ENCODE data around the gene ELP5. TPM values are rescaled to one million over a fixed set of nuclear protein-coding genes. Genes with fewer than 3 reads are reported as not detected.
A peak's percentile ranks its signal among the peaks of the same experiment; 100 is the strongest.

ELP5 gene
- total and polyA plus RNA-seq, 2 of the 4 experiments (the other 2 are of a cell fraction): 39.3 to 46.6 TPM

- WGBS, 2 experiments (ENCODE audit: extremely low coverage in 2 of 2, insufficient read length in 1 of 2): 93% methylated on average over 3 of the region's 5 CpGs; no CpG with 5 or more reads in 1 of the 2 experiments
- in situ Hi-C loops (cut with MboI; ENCODE audit: low sequenced_read_pairs): loop anchor here (25.0 kb wide), 1 partner anchor 930 kb away; the partner anchor contains the start of genes PER1 and VAMP2
- no peak overlapping the region for H4K91ac ChIP-seq (ENCODE audit: insufficient read depth, low read depth, low read length)
- H3K4me1 ChIP-seq (ENCODE audit: control insufficient read depth, insufficient read depth, low read length): peaks cover 5% of the 10 kb centered on the region
- H3K14ac ChIP-seq (replicated peaks; ENCODE audit: low read depth, low read length): 0 out of 2 replicates have a peak overlapping the region, but pooled peaks have one; percentile 17
- dilution Hi-C loops (cut with HindIII; ENCODE audit: low sequenced_read_pairs, unreplicated experiment): no loop called here
- no peak overlapping the region; a peak in 1 of 4 replicates for H4K8ac ChIP-seq (ENCODE audit: low read depth in 2 of 2, low read length in 2 of 2)
- H3K4ac ChIP-seq (ENCODE audit: low read depth, low read length): no peak overlapping the region
- TF ChIP-seq CEBPB (IDR thresholded peaks at IDR 0.05; ENCODE audit: low read depth, low read length) (no peak), RCOR1 (IDR thresholded peaks at IDR 0.05; ENCODE audit: insufficient replicate concordance, low read length) (no peak), BHLHE40 (IDR thresholded peaks at IDR 0.05; ENCODE audit: low read depth, low read length) (no peak), MXI1 (IDR thresholded peaks at IDR 0.05; ENCODE audit: borderline replicate concordance, low read depth, low read length) (no peak), RFX5 (IDR thresholded peaks at IDR 0.05; ENCODE audit: low read depth, low read length) (no peak), ELK1 (IDR thresholded peaks at IDR 0.05; ENCODE audit: borderline replicate concordance, low read depth, low read length) (no peak), CHD1 (IDR thresholded peaks at IDR 0.05; ENCODE audit: low read depth, low read length) (no peak), SMC3 (IDR thresholded peaks at IDR 0.05; ENCODE audit: low read depth, low read length) (no peak), FOS (IDR thresholded peaks at IDR 0.05; ENCODE audit: low read depth, low read length) (no peak), NFE2L2 (IDR thresholded peaks at IDR 0.05; ENCODE audit: low read depth, low read length) (no peak), MAFK (IDR thresholded peaks at IDR 0.05; ENCODE audit: low read depth, low read length) (no peak), POLR2A (IDR thresholded peaks at IDR 0.05; ENCODE audit: low read depth, low read length) (no peak)
- POLR2A ChIA-PET (ENCODE audit: unreplicated experiment): no interaction called here
- H4K20me1 ChIP-seq (ENCODE audit: insufficient read depth, low read length): peaks cover 48% of the 10 kb centered on the region
- H3K18ac ChIP-seq (ENCODE audit: low read depth, low read length): no peak overlapping the region
- no peak overlapping the region for H3K9ac ChIP-seq (ENCODE audit: low read depth, low read length)
- no peak overlapping the region for H2AK9ac ChIP-seq (replicated peaks; ENCODE audit: low read depth, low read length, poor library complexity)
- peak overlapping the region; percentile 36 for H3K4me2 ChIP-seq (ENCODE audit: low read depth, low read length)
- peaks cover 6% of the 10 kb centered on the region for H3K9me1 ChIP-seq (ENCODE audit: insufficient read depth, low read length)
- no peak overlapping the region for H2AK5ac ChIP-seq (ENCODE audit: low read depth, low read length)
- H4K5ac ChIP-seq (ENCODE audit: low read depth, low read length): no peak overlapping the region
- no peak overlapping the region for H2BK20ac ChIP-seq (ENCODE audit: low read depth, low read length)
- no peak overlapping the region for H2AFZ ChIP-seq (replicated peaks; ENCODE audit: low read length, poor library complexity)
- BruUV-seq (replicated peaks): no TSS peak
- no peak overlapping the region for H3K56ac ChIP-seq (ENCODE audit: extremely low read depth, insufficient read depth, low read length)
- H3K27ac ChIP-seq (ENCODE audit: insufficient read depth, low read length): no peak overlapping the region
- ATAC-seq (ENCODE audit: low read depth) (no peak), DNase-seq (no peak)
- H3K79me1 ChIP-seq (ENCODE audit: low read depth in 1 of 2, low read length in 2 of 2): peaks cover 15 to 89% of the 10 kb centered on the region in 2 experiments; a peak in 3 of 4 replicates
- intact Hi-C loops (cut with micrococcal nuclease): no loop called here
- H3K9me3 ChIP-seq (ENCODE audit: control insufficient read depth, insufficient read depth, low read length): no peaks in the 10 kb centered on the region
- H2BK5ac ChIP-seq (ENCODE audit: low read depth, low read length, poor library complexity, severe bottlenecking): no peak overlapping the region
- H3K36me3 ChIP-seq (ENCODE audit: control insufficient read depth, insufficient read depth, low read length): peaks cover 55% of the 10 kb centered on the region
- CTCF ChIA-PET: interaction anchor here (1.2 kb wide), 1 partner anchor 12 kb away, joined by 5 read pairs; no protein-coding TSS in a partner anchor
- H2BK120ac ChIP-seq (ENCODE audit: low read depth, low read length): no peak overlapping the region
- no peaks in the 10 kb centered on the region for H3K27me3 ChIP-seq (ENCODE audit: control insufficient read depth, insufficient read depth, low read length)
- no peak overlapping the region for H2BK15ac ChIP-seq (ENCODE audit: low read depth, low read length)
- H3K4me3 ChIP-seq (ENCODE audit: insufficient read depth, low read depth, low read length): no peak overlapping the region
- H3K23ac ChIP-seq (ENCODE audit: low read depth, low read length): peak overlapping the region; percentile 72; the same call in 1 of the 2 replicates
Measured at GRCh38 chr17:7232114-7232513, 19.9 kb upstream of the ELP5 start.
